Renal cortical epithelial cell (primary cell): ENCODE results near the gene INPP5B. TPM values are rescaled to one million over a fixed set of nuclear protein-coding genes. Genes with fewer than 3 reads are reported as not detected.
A peak's percentile ranks its signal among the peaks of the same experiment; 100 is the strongest.
"Not testable (repeated sequence)": the region's sequence is repeated elsewhere in the genome, so short reads cannot be mapped to it uniquely, and the experiment has no call there.

Source experiments
- DNase-seq: peaks from one replicate; pipeline ENCODE4 v3.0.0-alpha.2; 2011; ENCODE audit warnings: low read depth
- total RNA-seq: library from RNA; depleted of rRNA; stranded (reverse); fragments of >200 nt; gene quantifications from 2 replicates; pipeline ENCODE4 v1.2.3, GENCODE V29; 2014

INPP5B gene
- total RNA-seq = 20.0 and 28.9 TPM in 2 replicates

DNA sequence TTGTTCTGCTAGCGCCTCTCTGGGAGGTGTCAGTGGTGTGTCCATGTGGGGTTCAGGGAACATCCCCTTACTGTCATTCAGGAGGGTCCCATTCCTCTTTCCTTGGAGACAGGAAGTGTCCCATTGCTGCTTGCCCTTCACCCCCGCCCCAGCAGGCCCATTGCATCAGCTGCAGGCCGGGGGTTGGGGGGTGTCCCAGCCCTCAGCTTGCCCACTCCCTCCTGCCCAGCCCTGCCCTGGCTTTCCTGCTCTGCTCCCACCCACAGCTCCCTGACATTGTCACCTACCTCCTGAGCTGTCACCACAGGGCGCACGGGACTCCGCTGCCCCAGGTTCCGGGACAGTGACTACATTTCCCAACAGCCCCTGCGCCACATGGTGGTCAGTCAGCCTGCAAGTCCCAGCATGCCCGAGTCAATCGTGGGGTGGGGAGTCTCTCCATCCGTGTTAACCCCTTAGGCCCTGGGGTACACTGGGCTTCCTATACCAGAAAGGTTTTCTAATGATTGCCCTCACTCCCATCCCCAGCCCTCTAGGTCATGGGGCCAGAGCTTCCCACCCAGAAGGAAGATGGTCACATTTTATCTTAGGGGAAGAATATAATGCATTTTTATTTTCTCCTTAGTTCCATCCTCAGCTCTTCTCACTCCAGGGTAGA lies at the start of gene INPP5B:
Gene INPP5B, minus strand, starts transcription at position 351 of the 658 bp plus-strand sequence. CDS start 745 bp downstream, outside the sequence.
- DNase-seq = peak; percentile 72

DNA sequence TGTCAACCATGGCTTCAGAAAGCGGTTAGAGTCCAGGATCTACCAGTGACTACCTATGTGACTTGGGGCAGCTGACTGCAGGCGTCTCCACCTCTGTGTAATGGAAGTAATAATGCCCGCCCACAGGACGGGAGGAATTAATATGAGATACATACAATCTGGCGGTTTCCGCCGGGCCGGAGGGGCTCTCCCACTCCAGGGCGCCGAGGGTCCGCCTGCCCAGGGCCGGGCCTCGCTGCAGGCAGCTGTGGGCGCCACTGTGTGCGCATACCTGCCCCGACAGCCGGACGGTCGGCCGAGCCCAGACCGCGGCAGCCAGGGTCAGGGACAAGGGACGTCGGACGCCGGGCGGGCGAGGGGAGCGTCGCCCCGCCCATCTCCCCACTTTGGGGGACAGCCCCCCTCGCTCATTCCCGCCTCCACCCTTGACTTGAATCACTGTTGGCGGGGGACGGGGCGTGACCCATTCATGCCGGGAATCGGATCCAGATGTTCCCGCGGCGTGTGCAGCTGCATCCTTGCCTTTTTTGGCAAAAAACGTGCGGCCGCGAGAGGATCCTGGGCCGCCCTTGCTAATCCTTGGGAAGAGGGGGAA lies 49.0 kb upstream of the INPP5B start:
- no peak for DNase-seq

DNA sequence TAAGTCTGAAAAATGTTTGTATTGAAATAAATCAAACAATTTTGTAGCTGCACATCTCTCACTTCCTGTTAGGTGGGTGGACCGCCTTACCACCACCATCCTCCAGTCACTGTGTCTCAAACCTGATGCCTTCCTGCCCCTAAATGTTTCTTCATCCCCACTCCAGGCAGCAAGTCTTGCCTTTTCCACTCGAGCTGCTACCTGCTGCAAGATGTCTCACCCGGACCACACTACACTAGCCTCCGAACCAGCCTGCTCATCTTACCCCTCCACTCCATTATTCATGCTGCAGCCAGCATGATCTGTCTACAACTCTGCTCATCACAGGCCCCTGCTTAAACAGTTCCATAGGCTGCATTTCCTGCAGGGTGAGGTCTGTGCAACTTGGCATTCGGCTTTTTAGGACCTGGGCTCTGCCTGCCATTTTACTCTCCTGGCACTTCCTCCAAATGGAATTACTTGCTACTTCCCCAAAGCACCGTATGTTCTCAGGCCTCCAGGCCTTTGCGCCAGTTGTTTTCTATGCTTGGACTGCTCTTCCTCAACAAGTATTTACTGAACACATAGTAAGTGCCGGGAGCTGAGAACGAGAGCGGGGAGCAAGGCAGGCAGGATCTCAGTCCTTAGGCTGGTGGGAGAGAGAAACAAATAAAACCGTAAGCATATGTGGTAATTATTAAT lies 48.2 kb upstream of the INPP5B start:
- no peak for DNase-seq

DNA sequence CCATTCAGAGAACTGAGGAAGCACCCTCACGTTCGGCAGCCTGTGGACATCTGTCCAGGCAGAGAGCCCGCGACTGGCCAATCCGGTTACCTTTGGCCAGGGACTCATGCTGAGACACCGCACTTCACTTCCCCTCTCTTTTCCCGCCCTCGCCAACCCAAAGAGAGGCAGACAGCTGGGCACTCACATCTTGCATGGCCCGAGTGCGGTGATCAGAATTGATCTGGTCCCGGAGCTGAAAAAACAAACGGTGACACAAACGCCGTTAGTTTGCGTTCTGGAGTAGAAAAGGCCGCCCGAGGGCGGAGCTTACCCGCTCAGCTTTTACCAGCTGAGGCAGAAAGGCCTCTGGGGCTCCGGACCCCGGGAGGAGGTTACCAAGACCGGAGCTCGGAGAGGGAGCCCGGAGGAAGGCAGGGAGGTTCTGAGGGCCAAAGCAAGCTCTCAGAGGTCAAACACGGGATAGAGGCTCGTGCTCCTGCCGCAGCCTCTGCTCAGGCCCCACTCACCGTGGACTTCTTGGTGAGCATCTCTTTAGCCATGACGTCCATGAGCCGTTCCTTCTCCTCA lies 42.6 kb upstream of the INPP5B start:
- no peak for DNase-seq

DNA sequence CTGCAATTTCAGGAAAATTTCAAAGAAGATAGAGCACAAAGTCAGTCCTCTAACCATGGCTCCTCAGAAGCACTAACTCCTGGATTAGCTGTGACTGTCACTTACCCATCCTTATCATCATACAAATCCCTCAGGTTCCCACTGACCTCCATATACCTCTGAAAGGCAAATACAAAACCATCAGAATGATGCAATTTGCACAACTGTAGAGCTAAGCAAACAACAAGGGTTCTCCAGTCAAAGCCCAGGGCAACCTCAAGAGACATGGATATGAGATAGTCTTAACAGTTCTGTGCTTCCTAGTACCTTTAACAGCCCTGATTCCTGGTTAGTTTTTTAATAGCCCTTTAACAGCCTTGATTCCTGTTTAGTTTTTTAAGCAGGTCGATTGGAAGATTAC lies 40.8 kb upstream of the INPP5B start:
- DNase-seq = no peak

DNA sequence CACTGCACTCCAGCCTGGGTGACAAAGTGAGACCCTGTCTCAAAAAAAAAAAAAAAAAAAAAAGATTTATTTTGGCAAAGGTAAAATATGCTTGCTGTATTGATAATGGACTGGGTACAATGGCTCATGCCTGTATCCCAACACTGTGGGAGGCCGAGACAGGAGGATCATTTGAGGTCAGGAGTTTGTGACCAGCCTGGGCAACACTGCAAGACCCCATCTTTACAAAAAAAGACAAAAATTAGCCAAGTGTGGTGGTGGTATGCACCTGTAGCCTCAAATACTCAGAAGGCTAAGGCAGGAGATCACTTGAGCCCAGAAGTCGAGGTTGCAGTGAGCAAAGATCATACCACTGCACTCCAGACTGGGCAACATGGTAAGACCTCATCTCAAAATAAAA lies 36.7 kb upstream of the INPP5B start:
- no peak for DNase-seq

DNA sequence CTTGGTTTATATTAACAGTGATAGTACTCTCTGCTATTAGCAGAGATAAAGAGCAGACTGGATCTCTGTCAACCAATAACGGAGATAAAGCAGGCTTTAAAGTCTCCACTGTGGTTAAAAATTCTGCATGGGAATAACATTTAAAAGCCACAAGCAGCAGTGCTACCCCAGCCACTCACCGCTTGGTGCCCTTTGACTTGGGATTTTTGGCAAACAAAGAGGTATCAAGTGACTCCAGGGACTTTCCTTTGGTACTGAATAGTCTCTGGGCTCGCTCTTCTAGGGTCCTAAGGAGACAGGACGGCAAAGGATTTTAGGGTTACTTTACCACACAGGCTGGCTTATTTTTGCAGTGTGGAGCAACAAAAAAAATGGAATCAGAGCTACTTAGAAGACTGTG lies 31.7 kb upstream of the INPP5B start:
- DNase-seq = no peak

DNA sequence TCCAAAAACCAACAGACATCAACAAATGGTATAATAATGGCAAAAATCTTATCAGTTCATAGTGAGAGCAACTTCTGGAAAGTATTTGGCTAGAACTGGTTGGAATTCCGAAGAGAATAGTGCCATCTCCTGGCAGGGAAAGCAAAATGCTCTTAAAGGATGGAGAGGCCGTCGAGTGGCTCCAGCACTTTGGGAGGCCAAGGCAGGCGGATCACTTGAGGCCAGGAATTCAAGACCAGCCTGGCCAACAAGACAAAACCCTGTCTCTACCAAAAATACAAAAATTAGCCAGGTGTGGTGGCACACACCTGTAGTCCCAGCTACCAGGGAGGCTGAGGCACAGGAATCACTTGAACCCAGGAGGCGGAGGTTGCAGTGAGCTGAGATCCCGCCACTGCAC lies 28.2 kb upstream of the INPP5B start:
- peak; percentile 54 for DNase-seq

DNA sequence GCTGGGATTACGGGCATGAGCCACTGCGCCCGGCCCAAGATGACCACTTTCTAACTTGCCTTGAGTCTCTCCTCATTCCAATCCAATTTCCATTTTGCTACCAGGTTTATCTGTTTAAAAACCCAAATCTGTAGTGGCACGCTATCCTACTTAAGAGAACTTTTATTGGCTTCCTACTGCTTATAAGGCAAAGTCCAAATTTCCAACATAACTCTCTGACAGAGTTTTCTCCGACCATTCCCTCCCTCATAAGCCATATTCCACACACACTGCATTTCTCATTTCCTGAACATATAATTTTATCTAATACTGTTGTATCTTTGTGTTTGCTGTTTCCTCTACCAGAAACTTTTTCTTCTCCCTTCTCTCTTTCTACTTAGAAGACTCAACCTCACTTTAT lies 27.7 kb upstream of the INPP5B start:
- no peak for DNase-seq

DNA sequence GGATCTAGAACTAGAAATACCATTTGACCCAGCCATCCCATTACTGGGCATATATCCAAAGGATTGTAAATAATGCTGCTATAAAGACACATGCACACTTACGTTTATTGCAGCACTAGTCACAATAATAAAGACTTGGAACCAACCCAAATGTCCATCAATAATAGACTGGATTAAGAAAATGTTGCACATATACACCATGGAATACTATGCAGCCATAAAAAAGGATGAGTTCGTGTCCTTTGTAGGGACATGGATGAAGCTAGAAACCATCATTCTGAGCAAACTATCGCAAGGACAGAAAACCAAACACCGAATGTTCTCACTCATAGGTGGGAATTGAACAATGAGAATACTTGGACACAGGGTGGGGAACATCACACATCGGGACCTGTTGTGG lies 26.8 kb upstream of the INPP5B start:
- DNase-seq = not testable (repeated sequence)

DNA sequence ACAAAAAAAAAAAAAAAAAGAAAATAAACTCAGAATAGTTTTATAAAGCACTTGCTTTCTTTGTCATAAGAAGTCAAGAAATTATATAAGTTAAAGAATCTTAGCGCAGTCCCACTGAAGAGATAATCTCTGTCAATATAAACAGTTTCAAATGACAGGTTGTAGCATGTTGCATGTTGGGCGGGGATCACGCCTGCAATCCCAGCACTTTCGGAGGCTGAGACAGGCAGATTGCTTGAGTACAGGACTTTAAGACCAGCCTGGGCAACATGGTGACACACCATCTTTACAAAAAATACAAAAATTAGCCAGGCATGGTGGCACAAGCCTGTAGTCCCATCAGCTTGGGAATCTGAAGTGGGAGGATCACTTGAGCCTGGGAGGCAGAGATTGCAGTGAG lies 18.4 kb upstream of the INPP5B start:
- DNase-seq = no peak

DNA sequence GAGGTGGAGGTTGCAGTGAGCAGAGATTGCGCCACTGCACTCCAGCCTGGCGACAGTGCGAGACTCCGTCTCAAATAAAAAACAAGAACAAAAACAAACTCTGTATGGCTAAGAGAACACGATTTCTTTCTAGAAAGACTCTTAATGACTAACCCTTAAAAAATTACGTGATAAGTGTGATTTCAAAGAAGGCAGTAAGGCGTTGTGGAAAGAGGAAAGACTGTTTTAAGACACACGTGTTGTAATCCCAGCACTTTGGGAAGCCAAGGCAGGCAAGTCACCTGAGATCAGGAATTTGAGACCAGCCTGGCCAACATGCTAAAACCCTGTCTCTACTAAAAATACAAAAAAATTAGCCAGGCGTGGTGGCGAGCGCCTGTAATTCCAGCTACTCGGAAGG lies 17.3 kb upstream of the INPP5B start:
- not testable (repeated sequence) for DNase-seq

DNA sequence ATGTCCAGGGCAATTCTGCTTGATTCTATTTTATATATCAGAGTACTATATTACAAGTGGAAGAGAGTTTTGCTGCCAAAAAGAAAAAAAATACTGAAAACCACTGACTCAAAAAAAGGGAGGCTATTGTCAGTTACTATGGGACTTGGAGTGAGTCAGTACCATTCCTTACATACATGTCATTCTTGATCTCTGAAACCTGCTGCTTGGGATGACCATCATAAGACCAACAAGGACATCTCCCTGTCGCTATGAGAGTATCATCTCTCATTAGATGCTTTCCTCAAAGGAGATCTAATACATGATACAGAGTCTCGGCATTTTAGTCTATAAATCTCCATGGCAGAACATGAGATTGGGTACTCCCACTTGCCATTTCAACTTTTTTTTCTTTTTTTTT lies 11.8 kb upstream of the INPP5B start:
- DNase-seq = peak; percentile 79

DNA sequence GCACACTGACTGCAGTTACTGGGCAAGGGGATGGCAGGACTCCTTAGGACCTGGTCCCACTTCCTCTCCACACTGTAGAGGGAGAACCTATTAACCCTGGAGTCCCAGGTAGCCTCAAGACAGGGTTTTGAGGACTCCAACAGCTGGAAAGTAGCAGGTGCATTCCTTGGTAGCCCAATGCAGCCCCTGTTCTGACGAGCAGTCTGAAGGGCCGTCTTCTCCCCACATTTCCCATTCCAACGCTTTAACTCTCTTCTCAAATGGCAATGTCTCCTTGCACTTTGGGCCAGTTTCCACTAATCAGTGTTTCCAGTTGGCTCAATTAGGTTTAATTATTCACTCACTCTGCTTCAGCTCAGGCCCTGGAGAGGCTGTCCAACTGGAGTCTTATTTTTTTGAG lies 8.8 kb upstream of the INPP5B start:
- DNase-seq = no peak

DNA sequence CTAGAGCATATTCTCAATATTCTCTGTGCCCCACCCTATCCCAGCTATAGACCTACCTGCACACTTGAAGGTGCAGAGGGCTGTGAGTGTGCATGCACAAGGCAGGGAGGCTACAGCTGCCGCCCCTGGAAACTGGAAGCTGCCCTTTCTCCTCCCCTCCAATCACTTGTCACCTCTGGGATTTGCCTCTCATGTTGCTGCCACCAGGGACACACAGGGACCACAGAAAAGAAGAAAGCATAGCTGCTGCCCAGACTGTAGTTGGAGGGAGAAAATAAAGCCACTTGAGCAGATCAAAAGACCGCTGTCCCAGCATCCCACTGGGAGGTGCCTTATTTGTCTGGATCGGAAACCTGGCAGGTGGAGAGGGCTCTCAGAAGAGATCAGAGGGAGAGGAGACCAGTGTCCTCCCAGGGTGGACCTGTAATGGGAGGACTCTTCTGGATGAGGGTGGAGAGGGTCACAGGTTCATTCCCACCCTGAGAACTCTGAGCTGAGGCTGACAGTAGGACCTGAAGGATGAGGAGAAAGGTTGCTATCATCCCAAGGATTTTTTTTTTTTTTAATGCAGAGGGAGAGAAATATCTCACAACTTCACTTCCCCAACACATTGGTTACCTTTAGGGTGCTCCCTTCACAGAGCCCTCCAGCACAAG lies 7.6 kb upstream of the INPP5B start:
- no peak for DNase-seq

DNA sequence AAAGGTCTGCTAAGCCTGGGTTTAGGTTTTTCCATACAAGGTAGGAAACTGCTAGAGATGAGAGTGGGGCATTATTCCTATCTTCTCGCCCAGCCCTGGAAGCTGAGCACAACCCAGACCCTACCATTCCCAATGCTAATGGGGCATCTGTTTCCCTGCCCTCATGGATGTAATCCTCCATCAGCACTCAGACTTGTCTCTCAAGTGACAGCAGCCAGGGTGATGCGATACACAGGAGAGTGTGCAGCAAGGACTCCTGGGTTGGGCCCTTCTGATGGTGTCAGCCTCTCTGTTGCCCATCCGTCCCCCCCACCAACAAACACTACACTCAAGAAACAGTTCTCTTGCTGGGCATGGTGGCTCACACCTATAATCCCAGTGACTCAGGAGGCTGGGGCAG lies 5.9 kb upstream of the INPP5B start:
- DNase-seq = no peak

DNA sequence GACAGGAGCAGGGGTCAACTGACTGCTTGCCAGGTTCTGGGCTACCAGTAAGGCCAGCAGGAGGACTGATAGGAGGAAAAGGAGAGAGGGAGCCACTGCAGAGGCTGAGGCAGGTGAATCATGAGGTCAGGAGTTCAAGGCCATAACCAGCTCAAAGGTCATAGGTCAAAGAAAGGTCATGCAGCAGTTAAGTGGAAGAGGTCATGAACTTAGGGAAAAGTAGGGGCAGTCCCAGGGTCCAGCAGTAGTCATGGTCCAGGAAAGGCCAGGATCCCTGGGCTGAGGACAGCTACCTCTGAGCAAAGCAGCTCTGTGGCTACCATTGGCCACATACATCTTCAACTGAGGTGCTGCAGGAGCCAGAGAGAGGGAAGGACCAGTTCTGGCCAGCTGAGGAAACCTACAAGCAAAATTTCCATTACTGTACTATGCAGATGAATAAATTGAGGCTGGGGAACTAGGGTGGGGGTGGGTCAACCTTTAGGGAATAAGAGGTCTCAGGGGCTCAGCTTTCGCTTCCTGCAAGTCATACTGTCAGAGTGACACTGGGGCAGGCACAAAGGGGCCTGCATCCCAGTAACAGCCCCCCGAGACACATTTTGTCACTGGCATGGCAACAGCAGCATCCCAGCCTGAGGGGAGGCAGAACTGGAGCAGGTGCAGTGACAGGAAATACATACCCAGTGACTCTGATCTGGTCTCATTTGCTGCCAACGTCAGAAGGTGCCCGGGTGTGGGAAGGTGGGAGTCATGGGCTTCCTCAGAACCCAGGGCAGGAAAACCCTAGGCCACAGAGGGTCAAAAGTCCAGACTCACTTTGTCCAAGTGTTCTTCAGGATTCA lies 5.2 kb upstream of the INPP5B start:
- DNase-seq = no peak

DNA sequence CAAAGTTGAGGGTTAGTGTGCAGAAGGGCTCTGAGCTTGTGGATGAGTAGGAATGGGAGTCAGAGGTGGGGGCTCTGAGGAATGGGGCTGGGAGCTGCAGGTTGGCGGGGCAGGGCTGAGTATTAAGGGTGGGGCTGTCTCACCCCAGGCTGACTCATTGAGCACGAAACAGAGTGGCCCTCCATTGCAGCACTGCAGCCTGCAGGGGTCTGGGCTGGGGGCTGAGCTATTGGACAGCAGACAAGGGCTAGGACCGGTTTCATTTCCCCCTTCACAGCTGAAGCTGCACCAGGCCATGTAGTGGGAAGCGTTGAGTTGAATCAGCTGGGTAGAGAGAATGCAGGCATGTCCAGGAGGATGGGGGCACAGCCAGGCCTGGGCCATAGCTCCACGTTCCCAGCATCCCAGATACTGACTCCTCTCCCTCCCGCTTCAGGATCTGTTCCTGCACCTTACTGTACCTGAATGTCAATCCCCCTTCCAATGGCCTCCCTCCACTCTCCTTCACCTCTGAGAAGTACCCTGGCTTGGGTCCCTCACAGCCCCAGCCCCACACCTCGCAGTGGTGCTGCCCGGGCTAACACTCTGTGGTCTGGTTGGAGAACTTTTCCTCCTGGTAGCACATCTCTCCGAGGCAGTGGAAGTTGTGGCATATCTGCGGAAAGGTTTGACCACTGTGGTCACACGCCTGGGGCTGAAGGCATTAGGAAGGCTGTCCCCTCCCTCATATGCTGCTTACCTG lies 4.4 kb upstream of the INPP5B start:
- DNase-seq = no peak

DNA sequence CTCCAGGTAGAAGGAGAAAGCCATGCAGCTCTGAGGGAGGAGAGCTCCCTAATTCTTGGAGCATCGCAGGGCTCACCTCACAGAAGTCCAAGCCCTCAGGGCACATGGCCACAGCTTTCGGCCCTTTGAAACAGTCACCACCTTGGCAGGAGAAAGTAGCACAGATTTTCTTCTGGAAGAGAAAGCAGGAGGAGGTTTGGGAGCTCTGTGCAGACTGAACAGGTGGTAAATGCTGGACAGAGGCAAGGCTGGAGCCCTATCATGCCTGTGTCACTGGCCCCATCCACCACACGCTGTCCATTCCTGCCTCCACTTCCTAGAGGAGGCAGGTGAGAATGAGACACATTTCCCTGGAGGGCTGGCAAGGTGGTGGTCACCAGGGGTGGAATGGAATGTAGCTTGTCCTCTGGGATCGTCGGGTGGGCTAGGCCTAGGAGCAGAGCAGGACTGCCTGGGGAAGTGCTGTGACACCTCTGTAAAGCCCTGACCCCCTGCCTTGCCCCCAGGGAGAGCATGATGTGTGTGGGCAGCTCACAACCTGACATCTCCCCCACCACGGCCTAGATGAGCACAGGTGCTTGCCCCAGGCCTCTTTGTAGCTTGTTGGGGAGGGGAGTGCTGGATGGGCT lies 2.8 kb upstream of the INPP5B start:
- no peak for DNase-seq

DNA sequence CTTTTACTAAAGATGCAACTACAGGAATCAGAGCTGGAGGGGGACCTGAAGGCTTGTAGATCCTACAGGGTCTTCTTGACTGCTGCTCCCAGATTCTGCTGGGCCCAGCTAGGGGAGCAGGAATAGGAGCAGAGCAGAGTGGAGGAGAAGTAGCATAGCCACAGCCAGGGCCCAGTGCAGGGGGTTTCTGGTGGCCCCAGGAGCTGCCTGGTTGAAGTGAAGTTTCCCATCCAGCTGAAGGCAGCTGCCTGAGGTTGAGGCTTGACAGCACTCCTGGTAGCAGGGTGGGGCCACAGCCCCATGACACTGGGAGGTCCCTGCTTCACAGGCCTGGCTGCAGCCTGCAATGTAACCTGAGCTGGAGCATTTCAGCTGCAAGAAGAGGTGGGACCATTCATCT lies 2.0 kb upstream of the INPP5B start:
- no peak for DNase-seq
